HG03442 (cell line): ENCODE results near the gene MAPK14.

Source experiments
- ATAC-seq: cut with Tn5 transposase; IDR thresholded peaks from one replicate; pipeline ENCODE4 v1.9.1; 2021; ENCODE audit warnings: mild to moderate bottlenecking, moderate library complexity; ENCODE audit not compliant: unreplicated experiment

Gene MAPK14

DNA sequence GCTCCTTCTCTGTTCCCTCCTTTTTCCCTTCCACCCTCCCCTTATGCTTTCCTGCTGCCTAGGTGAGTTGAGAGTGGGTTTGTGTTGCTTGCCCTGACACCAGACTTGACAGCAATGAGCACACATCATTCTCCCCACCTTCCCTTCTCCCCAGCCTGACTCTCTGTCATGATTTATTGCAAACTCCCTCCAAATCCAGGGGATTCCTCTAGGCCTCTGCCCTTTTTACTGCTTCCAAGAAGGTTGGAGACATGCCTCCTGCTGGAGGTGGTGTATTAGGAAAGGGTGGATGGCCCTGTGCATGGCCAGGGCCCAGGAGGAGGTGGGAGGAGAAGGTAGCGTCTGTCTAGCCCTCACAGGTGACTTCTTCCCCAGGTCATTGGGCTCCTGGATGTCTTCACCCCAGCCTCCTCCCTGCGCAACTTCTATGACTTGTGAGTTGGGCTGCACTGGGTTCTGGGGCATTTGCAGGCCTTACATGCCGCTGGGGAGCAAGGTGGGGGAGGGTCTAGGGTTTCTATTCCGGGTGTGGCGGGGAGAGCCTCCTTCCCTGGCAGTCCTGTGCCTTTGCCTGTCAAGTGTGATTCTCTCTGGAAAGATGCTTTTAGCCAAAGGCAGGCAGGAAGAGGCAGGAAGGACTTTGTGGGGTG, 104.8 kb downstream of the MAPK14 start:
- no peak for ATAC-seq

DNA sequence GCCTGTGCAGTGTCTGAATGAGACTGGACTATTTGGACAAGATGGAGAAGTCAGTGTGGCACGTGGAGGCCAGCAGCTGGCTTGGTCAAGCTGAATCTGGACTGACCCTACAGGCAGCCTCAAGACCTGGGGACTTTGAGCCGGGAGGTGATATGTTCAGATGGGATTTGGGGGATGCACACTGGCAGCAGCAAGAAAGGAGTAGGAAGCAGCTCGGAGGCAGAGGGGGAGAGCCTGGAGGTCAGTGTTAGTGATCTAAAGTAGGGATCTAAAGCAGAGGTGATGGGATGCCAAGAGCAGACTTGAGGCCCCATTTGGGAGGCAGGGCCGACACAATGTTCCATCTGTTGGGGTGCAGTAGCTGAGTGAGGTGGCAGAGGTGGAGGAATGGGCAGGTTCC, 105.5 kb downstream of the MAPK14 start:
- ATAC-seq, result no peak

DNA sequence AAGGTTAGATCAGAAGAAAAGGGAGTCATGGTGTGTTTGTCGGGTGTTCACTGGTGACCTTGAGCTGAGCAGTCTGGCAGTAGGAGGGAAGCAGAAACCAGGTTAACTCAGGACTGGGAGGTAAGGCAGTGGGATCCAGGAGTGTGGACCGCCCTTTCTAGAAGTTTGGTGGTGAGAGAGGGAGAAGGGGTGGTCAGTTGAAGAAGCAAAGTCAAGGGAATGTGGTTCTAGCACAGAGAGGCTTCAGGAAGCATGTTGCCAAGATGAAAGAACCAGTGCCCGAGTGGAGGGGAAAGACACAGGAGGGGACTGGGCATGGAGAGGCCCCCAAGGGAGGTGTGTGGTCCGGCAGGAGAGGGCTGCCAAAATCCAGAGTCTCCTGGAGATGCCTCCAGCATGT, 106.3 kb downstream of the MAPK14 start:
- ATAC-seq, result no peak

DNA sequence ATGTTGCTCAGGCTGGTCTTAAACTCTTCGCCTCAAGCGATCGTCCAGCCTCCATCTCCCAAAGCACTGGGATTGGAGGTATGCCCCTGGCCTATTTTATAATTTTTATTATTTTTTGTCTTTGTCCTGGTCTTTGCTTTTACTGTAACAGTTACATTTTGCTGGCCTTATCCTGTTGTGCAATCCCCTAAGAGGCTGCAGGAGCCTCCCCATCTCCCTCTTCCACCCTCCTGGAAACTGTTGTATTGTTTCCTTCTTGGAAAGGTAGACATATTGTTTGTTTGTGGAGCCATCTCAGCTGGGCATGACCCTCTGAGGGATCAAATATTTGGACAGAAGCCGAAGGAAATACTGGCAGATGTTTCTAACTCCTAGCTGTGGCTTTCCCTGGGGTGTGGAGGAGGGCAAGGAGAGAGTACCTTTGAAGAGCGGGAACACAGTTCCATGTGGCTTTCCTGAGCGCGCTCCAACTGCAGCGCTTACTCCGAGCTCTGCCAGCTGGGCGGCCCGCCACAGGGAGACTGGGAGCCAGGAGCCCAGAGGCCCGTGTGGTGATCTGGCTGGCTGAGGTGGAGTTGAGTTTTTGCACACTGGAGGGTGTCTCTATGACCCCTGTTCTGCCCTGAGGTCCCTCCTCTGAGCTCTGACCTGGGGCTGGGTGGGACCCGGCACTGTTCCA, 107.6 kb downstream of the MAPK14 start:
- no peak for ATAC-seq

- ATAC-seq, result no peak
Measured at GRCh38 chr6:36136034-36136433, 108.4 kb downstream of the MAPK14 start.

DNA sequence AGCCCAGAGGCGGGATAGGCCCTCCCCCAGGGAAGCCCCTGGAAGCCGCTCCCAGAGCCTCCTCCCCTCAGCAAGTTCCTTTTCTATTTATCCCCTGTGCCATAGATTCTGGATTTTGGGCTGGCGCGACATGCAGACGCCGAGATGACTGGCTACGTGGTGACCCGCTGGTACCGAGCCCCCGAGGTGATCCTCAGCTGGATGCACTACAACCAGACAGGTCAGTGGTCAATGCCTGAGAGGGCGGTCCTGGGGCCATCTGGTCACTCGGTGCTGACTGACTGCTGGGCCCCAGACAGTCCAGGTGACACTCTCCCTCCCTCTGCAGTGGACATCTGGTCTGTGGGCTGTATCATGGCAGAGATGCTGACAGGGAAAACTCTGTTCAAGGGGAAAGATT, 108.9 kb downstream of the MAPK14 start:
- ATAC-seq, result no peak

GRCh38 chr6:36138667-36139066, 111.1 kb downstream of the MAPK14 start:
- ATAC-seq, result no peak

GRCh38 chr6:36139431-36139830, 111.8 kb downstream of the MAPK14 start:
- no peak for ATAC-seq

- ATAC-seq, result no peak
Measured at GRCh38 chr6:36139991-36140710, 112.5 kb downstream of the MAPK14 start.

GRCh38 chr6:36141091-36141490, 113.5 kb downstream of the MAPK14 start:
- no peak for ATAC-seq

- ATAC-seq, result no peak
Measured at GRCh38 chr6:36141961-36142360, 114.4 kb downstream of the MAPK14 start.

- no peak for ATAC-seq
Measured at GRCh38 chr6:36142971-36143838, 115.6 kb downstream of the MAPK14 start.

DNA sequence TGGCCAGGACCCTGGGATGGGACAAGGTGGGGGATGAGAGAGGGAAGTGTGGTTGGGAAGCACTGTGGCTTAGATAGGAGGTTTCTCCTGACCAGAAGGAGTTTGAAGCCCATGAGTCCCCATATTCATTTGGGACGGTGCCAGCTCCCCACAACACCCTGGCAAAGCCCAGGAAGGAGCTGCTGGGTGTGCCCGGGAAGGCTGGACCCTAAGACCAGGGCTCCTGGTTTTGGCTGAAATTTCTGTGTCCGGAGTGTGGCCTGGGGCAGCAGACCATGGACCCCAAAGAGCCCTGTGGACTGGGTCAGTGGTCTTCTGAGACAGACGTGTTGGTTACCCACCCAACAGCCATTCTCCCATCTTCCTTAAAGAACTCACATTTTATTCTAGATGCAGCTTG, 117.9 kb downstream of the MAPK14 start:
- ATAC-seq, result no peak

DNA sequence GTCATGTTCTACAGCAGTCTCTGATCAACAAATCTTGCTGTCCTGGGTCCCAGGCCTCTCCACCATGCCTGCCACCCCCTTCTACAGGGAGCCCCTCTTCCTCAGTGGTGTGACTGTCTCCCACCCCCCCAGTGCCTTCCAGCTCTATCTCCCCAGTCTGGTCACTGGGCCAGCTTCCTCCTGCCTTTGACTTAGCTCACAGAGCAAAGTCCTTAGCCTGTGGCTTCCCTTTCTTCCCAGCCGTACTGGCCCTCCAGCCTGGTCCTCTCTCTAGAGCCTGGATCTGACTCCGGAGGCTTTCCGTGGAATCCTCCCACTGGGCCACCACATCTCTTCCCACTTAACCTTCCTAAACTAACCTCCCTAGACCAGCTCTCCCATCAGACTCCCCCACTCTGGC, 119.7 kb downstream of the MAPK14 start:
- no peak for ATAC-seq

DNA sequence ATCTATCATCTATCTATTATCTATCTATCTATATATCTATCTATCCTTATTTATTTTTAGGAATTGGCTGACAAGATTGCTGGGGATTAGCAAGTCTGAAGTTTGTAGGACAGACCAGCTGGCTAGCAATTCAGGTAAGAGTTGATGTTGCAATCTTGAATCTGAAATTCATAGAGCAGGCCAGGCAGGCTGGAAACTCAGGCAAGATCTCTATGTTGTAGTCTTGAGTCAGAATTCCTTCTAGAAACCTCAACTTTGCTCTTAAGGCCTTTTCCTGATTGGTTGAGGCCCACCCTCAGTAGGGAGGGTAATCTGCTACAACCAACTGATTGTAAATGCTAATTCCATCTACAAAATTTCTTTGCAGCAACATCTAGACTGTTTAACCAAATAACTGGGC, 121.9 kb downstream of the MAPK14 start:
- no peak for ATAC-seq

GRCh38 chr6:36150283-36150682, 122.7 kb downstream of the MAPK14 start:
- no peak for ATAC-seq

DNA sequence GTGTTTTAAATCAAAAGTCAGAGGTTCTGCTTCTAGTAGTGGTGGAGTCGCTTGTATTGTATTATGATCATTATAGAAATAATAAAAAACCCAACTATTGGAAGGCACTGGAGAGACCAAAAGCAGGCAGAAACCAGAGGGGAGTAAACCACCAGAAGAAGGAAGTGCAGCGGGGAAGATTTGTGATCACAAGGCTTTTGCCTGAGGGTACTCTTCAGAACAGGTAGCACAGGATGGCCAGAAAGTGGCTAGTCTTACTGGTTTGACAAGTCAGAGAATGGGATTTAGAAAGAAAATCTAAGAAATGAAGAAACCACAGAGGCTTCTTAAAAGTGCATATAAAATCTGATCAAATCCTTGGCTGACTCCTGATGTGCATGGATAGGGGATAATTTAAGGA, 126.7 kb downstream of the MAPK14 start:
- ATAC-seq, result no peak

DNA sequence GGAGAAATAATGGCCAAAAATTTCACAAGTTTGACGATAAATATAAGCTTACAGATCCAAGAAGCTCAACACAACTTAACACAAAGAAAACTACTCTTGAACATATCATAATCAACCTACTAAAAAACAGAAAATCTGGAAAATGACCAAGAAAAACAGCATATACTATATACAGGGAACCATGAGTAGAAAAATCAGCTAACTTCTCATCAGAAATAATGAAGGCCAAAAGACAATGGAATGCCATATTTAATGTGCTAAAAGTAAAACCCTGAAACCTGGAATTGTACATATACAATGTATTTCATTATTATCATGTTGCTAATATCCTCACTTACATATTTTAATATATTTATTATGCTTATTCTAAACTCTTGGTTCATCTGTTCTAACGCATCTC, 128.1 kb downstream of the MAPK14 start:
- ATAC-seq, result no peak

GRCh38 chr6:36160147-36160760, 132.6 kb downstream of the MAPK14 start:
- ATAC-seq, result no peak
